Measurements from ENCODE around the gene OTUD7B.

OTUD7B gene

GRCh38 chr1:149993764-149994163, 16.8 kb downstream of the OTUD7B start:
- no peak overlapping the region for H3K4me3 ChIP-seq (ENCODE audit: control insufficient read depth, low read depth, low read length)
- DNase-seq (ENCODE audit: low read depth), result no peak
- TF ChIP-seq, protein P1, sequence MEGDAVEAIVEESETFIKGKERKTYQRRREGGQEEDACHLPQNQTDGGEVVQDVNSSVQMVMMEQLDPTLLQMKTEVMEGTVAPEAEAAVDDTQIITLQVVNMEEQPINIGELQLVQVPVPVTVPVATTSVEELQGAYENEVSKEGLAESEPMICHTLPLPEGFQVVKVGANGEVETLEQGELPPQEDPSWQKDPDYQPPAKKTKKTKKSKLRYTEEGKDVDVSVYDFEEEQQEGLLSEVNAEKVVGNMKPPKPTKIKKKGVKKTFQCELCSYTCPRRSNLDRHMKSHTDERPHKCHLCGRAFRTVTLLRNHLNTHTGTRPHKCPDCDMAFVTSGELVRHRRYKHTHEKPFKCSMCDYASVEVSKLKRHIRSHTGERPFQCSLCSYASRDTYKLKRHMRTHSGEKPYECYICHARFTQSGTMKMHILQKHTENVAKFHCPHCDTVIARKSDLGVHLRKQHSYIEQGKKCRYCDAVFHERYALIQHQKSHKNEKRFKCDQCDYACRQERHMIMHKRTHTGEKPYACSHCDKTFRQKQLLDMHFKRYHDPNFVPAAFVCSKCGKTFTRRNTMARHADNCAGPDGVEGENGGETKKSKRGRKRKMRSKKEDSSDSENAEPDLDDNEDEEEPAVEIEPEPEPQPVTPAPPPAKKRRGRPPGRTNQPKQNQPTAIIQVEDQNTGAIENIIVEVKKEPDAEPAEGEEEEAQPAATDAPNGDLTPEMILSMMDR (IDR thresholded peaks at IDR 0.05; ENCODE audit: control insufficient read depth, insufficient read depth, low read depth, low read length, missing control alignments), result no peak

- DNase-seq (ENCODE audit: low read depth), result no peak
- H3K4me3 ChIP-seq (ENCODE audit: control insufficient read depth, low read depth, low read length), result no peak overlapping the region
- TF ChIP-seq, protein P1 (IDR thresholded peaks at IDR 0.05; ENCODE audit: control insufficient read depth, insufficient read depth, low read depth, low read length, missing control alignments), result no peak
Observed at GRCh38 chr1:149993181-149993580, 17.3 kb downstream of the OTUD7B start.

DNA sequence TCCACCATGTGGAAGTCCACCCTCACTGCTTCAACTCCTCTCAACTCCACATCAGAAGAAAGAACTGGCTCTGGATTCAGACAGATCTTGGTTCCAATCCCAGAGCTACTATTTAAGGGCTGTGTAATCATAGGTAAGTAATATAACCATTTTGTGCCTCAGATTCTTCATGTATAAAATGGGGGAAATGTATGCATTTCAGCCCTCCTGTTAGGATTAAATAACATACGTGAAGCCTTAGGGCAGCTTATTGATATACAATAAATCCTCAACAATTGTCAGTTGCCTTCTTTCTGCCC, 23.3 kb downstream of the OTUD7B start:
- TF ChIP-seq, protein P1 (IDR thresholded peaks at IDR 0.05; ENCODE audit: control insufficient read depth, insufficient read depth, low read depth, low read length, missing control alignments), result no peak
- H3K4me3 ChIP-seq (ENCODE audit: control insufficient read depth, low read depth, low read length), result no peak overlapping the region
- DNase-seq (ENCODE audit: low read depth), result no peak

- TF ChIP-seq, protein P1 (IDR thresholded peaks at IDR 0.05; ENCODE audit: control insufficient read depth, insufficient read depth, low read depth, low read length, missing control alignments), result no peak
- peak; percentile 78 for DNase-seq (ENCODE audit: low read depth)
- H3K4me3 ChIP-seq (ENCODE audit: control insufficient read depth, low read depth, low read length), result no peak overlapping the region
Observed at GRCh38 chr1:149986486-149987296, 23.8 kb downstream of the OTUD7B start.

DNA sequence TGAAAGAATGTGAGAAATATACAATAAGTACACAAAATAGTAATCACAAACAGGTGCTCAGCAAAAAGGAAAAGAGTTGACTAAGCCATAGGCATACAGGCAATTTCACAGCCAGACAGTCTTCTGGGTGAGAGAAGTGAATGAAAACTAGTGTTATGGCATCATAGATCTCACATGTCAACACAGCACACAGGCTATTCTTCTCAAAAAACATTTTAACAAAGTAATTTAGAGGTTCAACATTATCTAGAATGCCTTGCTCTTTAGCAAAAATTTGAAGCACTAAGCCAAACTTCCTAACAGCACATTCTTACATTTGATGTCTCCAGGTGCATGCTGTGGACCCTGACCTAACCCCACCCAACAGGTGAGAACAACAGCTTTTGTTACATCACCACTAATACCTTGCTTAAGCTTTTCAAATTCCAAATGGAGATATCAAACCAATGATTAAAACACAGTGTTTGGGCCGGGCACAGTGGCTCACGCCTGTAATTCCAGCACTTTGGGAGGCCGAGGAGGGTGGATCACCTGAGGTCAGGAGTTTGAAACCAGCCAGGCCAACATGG, 30.5 kb downstream of the OTUD7B start:
- TF ChIP-seq, protein P1 (IDR thresholded peaks at IDR 0.05; ENCODE audit: control insufficient read depth, insufficient read depth, low read depth, low read length, missing control alignments), result no peak
- no peak for DNase-seq (ENCODE audit: low read depth)
- H3K4me3 ChIP-seq (ENCODE audit: control insufficient read depth, low read depth, low read length), result no peak overlapping the region

DNA sequence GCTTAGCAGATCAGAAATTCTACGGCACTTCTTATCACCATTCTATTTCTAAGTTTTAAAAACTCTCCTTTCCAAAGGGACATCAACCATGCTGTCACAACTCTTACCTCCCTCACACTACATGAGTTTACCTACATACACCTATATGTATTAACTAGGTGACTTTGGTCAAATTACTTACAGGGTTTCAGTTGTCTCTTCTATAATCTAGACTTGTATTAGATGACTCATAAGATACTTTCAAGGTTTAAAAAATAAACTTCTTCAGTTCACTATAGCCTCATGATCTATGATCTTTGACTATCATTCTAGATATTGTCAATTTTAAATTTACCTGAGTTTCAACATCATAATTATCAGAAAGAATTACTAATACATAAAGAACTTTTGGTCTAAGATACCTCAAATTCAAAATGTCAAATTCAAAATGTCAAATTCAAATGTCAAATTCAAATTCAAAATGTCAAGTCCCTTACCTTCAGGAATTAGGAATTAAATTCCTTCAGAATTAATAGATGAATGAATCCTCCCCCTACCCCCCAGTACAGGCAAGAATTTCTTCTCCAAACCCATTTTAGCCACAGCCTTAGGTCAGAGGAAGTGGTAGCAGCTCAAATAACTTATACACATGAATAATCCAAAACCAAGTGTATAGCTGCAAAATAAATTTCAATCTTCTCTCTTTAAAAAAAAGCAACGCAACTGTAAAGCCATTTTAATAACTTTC, 31.1 kb downstream of the OTUD7B start:
- TF ChIP-seq, protein P1 (IDR thresholded peaks at IDR 0.05; ENCODE audit: control insufficient read depth, insufficient read depth, low read depth, low read length, missing control alignments), result no peak
- no peak for DNase-seq (ENCODE audit: low read depth)
- no peak overlapping the region for H3K4me3 ChIP-seq (ENCODE audit: control insufficient read depth, low read depth, low read length)

All from AG09309 (cell line).